GM12801 (cell line): Measurements from ENCODE around the gene CPB1.

Source experiments
- CTCF ChIP-seq: IDR thresholded peaks from one replicate; pipeline ENCODE4 v1.5.1; 2011; ENCODE audit warnings: control low read depth; ENCODE audit not compliant: insufficient read length; ENCODE audit errors: extremely low read depth

CPB1 gene

GRCh38 chr3:148792516-148792915, 35.1 kb upstream of the CPB1 start:
- no peak for TF ChIP-seq CTCF

GRCh38 chr3:148796799-148797198, 30.8 kb upstream of the CPB1 start:
- no peak for TF ChIP-seq CTCF

GRCh38 chr3:148797795-148798194, 29.8 kb upstream of the CPB1 start:
- no peak for TF ChIP-seq CTCF

- TF ChIP-seq CTCF, result no peak
Observed at GRCh38 chr3:148800414-148800813, 27.2 kb upstream of the CPB1 start.

GRCh38 chr3:148809835-148810234, 17.8 kb upstream of the CPB1 start:
- TF ChIP-seq CTCF, result no peak

GRCh38 chr3:148815316-148816110, 12.1 kb upstream of the CPB1 start:
- TF ChIP-seq CTCF, result no peak

GRCh38 chr3:148816427-148816826, 11.2 kb upstream of the CPB1 start:
- no peak for TF ChIP-seq CTCF
